Hippocampal formation (tissue), 2 donors: ENCODE data around the gene AICDA.

Experiments used
- DNase-seq, 2 donors: peaks; one replicate each; lab custom pipeline; 2025; lab: John Stamatoyannopoulos, UW

The AICDA gene

GRCh38 chr12:8554451-8555195 lies 58.0 kb downstream of the AICDA start:
- no peak for DNase-seq

- DNase-seq = no peak
Measured at GRCh38 chr12:8553088-8553627, 59.5 kb downstream of the AICDA start.
